ENCODE measurements around the gene CDH13. TPM values are rescaled to one million over a fixed set of nuclear protein-coding genes. Genes with fewer than 3 reads are reported as not detected.

CDH13 gene
- total and polyA plus RNA-seq, 10 of the 15 experiments (the other 5 are each of a cell fraction or from before 2014, with no cell fraction given): under 0.01 to 0.05 TPM; not detected in 8

GRCh38 chr16:83517398-83517797 is 890.6 kb downstream of the CDH13 start:
- FAIRE-seq: no peak
- CTCF ChIA-PET: interaction anchor here (0.5 kb wide), 1 partner anchor 39 kb away, joined by 3 read pairs; no protein-coding TSS in a partner anchor
- no peak overlapping the region for H3K9ac ChIP-seq (ENCODE audit: control insufficient read depth, insufficient read depth, low read length)
- no peak for DNase-seq (ENCODE audit: low read depth, low spot score)
- intact Hi-C loops (cut with micrococcal nuclease; ENCODE audit: unreplicated experiment): no loop called here
- no peaks in the 10 kb centered on the region for H3K9me3 ChIP-seq (replicated peaks; ENCODE audit: control insufficient read depth, insufficient read depth, low read length)
- no peak overlapping the region for H3K27ac ChIP-seq (ENCODE audit: control insufficient read depth, insufficient read depth)
- no peaks in the 10 kb centered on the region for H3K79me2 ChIP-seq (ENCODE audit: control insufficient read depth, insufficient read depth, low read length)
- no peak overlapping the region for H2AFZ ChIP-seq (ENCODE audit: control insufficient read depth, low read depth, low read length)
- H3K36me3 ChIP-seq (ENCODE audit: control insufficient read depth in 2 of 2, insufficient read depth in 2 of 2, low read length in 1 of 2): no peaks in the 10 kb centered on the region
- in situ Hi-C loops (cut with MboI): no loop called here
- RAD21 ChIA-PET (ENCODE audit: unreplicated experiment): no interaction called here
- SMC1A ChIA-PET (ENCODE audit: uncharacterized antibody, unreplicated experiment): no interaction called here
- BruUV-seq (replicated peaks): no TSS peak
- no peak overlapping the region for H3K4me3 ChIP-seq
- H3K4me1 ChIP-seq (ENCODE audit: control insufficient read depth, insufficient read depth, low read length): no peaks in the 10 kb centered on the region
- no peak overlapping the region for H3K4me2 ChIP-seq (ENCODE audit: control insufficient read depth, insufficient read depth)
- H4K20me1 ChIP-seq (ENCODE audit: control insufficient read depth, insufficient read depth): no peaks in the 10 kb centered on the region
- ATAC-seq: no peak
- WGBS (ENCODE audit: insufficient coverage, insufficient replicate concordance, low lambda C conversion rate, missing lambda C conversion rate): 0% methylated on average over 2 of the region's 2 CpGs
- POLR2A ChIA-PET: no interaction called here
- no peaks in the 10 kb centered on the region for H3K27me3 ChIP-seq (replicated peaks in 1 of 2; ENCODE audit: control insufficient read depth in 2 of 2, insufficient read depth in 2 of 2, low read length in 1 of 2)
- TF ChIP-seq CREB1 (IDR thresholded peaks at IDR 0.05; ENCODE audit: low read depth) (no peak), STAT3 (IDR thresholded peaks at IDR 0.05; ENCODE audit: low read depth, low read length) (no peak), BCL3 (IDR thresholded peaks at IDR 0.05; ENCODE audit: borderline replicate concordance, insufficient read depth, low read depth, low read length, poor library complexity, severe bottlenecking) (no peak), CBFB (IDR thresholded peaks at IDR 0.05; ENCODE audit: low read depth) (no peak)

- no peak for DNase-seq (ENCODE audit: low read depth, low spot score)
- intact Hi-C loops (cut with micrococcal nuclease; ENCODE audit: unreplicated experiment): no loop called here
- Histone ChIP-seq H3K79me2 (ENCODE audit: control insufficient read depth, insufficient read depth, low read length) (no peaks in the 10 kb centered on the region), H3K4me3 (no peak overlapping the region), H2AFZ (ENCODE audit: control insufficient read depth, low read depth, low read length) (no peak overlapping the region), H4K20me1 (ENCODE audit: control insufficient read depth, insufficient read depth) (no peaks in the 10 kb centered on the region), H3K27ac (ENCODE audit: control insufficient read depth, insufficient read depth) (no peak overlapping the region), H3K4me2 (ENCODE audit: control insufficient read depth, insufficient read depth) (no peak overlapping the region), H3K36me3 (ENCODE audit: control insufficient read depth in 2 of 2, insufficient read depth in 2 of 2, low read length in 1 of 2) (no peaks in the 10 kb centered on the region), H3K27me3 (replicated peaks in 1 of 2; ENCODE audit: control insufficient read depth in 2 of 2, insufficient read depth in 2 of 2, low read length in 1 of 2) (no peaks in the 10 kb centered on the region), H3K9me3 (replicated peaks; ENCODE audit: control insufficient read depth, insufficient read depth, low read length) (no peaks in the 10 kb centered on the region), H3K4me1 (ENCODE audit: control insufficient read depth, insufficient read depth, low read length) (no peaks in the 10 kb centered on the region), H3K9ac (ENCODE audit: control insufficient read depth, insufficient read depth, low read length) (no peak overlapping the region)
- FAIRE-seq: no peak
- CTCF ChIA-PET: no interaction called here
- RAD21 ChIA-PET (ENCODE audit: unreplicated experiment): no interaction called here
- 49% methylated on average over 5 of the region's 5 CpGs for WGBS (ENCODE audit: insufficient coverage, insufficient replicate concordance, low lambda C conversion rate, missing lambda C conversion rate)
- SMC1A ChIA-PET (ENCODE audit: uncharacterized antibody, unreplicated experiment): no interaction called here
- in situ Hi-C loops (cut with MboI): no loop called here
- BruUV-seq (replicated peaks): no TSS peak
- POLR2A ChIA-PET: no interaction called here
- ATAC-seq: no peak
- TF ChIP-seq TARDBP (IDR thresholded peaks at IDR 0.05; ENCODE audit: borderline replicate concordance) (no peak), PML (IDR thresholded peaks at IDR 0.05; ENCODE audit: low read length) (no peak), RAD21 (IDR thresholded peaks at IDR 0.05; ENCODE audit: insufficient read depth, low read depth, low read length) (no peak), ZBTB11 (CRISPR knock-in tag; IDR thresholded peaks at IDR 0.05) (no peak), CEBPZ (IDR thresholded peaks at IDR 0.05; ENCODE audit: low read depth, low read length) (no peak), ZBED1 (IDR thresholded peaks at IDR 0.05; ENCODE audit: borderline replicate concordance) (no peak)
These were observed 893.8 kb downstream of the CDH13 start for GRCh38 chr16:83520596-83520995.
